Choroid plexus epithelial cell (primary cell): ENCODE measurements around the gene NTN4.

Experiments used
- DNase-seq: peaks from one replicate; pipeline ENCODE4 v3.0.0-alpha.2; 2010; ENCODE audit warnings: low read depth
- H3K4me3 ChIP-seq: 2 replicates; pipeline ENCODE4 v1.5.1; 2011; ENCODE audit warnings: low read depth, mild to moderate bottlenecking, control low read depth, low read length, moderate library complexity
- TF ChIP-seq, protein P1 (sequence below): conservative IDR thresholded peaks from 2 replicates; pipeline ENCODE4 v1.5.1; 2011; ENCODE audit warnings: low read depth, mild to moderate bottlenecking, control low read depth, inconsistent platforms, low read length, moderate library complexity

The NTN4 gene

GRCh38 chr12:95796225-95796981 lies 5.8 kb upstream of the NTN4 start:
- no peak overlapping the region for H3K4me3 ChIP-seq
- TF ChIP-seq, protein P1, sequence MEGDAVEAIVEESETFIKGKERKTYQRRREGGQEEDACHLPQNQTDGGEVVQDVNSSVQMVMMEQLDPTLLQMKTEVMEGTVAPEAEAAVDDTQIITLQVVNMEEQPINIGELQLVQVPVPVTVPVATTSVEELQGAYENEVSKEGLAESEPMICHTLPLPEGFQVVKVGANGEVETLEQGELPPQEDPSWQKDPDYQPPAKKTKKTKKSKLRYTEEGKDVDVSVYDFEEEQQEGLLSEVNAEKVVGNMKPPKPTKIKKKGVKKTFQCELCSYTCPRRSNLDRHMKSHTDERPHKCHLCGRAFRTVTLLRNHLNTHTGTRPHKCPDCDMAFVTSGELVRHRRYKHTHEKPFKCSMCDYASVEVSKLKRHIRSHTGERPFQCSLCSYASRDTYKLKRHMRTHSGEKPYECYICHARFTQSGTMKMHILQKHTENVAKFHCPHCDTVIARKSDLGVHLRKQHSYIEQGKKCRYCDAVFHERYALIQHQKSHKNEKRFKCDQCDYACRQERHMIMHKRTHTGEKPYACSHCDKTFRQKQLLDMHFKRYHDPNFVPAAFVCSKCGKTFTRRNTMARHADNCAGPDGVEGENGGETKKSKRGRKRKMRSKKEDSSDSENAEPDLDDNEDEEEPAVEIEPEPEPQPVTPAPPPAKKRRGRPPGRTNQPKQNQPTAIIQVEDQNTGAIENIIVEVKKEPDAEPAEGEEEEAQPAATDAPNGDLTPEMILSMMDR: no peak
- DNase-seq: peak; percentile 33

DNA sequence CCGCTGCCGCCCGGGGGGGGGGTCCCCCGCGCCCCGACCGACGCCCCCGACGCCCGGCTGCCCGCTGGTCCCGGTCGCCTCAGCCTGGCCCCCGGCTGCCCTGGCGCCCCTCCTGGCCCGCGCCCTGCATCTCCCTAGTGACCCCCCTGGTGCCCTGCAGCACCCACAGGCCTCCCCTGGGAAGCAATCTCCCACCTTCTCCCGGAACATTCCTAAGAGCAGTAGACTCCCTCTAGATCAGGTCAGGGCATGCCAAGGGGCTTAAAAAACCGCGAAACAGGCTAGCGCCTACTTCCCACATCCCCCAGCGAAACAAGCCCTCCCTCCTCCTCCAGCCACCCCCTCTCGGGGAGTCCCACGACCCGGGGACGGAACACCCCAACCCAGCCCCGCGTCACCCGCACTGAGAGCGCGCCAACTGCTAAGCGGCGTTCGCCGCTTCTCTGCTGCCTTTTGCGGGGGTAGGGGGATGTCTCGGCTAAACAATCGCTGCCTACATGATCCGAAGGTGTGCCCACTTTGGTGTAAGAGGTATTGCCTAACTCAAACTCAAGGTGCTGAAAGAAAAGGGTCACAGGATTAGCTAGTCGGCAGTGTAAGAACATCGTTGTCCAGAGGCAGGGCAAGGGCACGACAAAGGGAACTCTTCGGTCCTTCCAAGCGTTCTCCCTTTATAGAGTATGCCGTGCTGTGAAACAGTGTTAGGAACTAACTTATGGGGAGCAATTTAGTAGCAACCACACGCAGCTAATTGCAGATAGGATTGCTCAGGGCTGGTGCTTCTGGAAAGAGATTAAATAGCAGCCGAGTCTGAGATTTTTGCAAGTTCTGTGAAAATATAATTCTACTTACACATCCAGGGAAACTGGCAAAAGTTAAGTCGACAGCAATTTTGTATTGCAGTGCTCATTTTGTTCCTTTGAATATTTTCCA lies 619 bp upstream of the NTN4 start:
- DNase-seq: no peak
- TF ChIP-seq, protein P1: no peak
- H3K4me3 ChIP-seq: peak overlapping the region; percentile 64

- TF ChIP-seq, protein P1: no peak
- H3K4me3 ChIP-seq: peak overlapping the region; percentile 64
- no peak for DNase-seq
Measured at GRCh38 chr12:95789126-95790032, 1.2 kb downstream of the NTN4 start.

DNA sequence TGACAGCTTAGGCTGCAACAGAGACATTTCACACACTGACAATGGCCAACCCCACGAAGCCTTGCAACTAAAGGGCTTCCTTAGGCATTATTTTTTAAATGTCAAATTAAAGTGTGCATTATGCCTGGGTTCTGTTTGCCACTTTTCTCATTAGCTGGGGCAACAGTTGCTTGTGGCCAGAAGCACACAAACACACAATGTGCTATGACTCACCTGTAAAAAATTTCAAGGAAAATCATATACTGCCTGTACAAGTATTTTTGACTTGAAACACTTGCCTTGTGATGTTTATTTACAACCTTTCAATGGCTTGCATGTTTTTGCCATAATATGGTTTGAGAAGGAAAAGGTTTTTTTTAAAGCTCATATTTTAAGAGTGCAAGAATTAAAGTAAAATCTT lies 1.9 kb downstream of the NTN4 start:
- no peak overlapping the region for H3K4me3 ChIP-seq
- DNase-seq: peak; percentile 57
- TF ChIP-seq, protein P1: no peak

- TF ChIP-seq, protein P1: no peak
- DNase-seq: no peak
Measured at GRCh38 chr12:95787274-95787818, 3.2 kb downstream of the NTN4 start.

GRCh38 chr12:95784915-95785314 lies 5.6 kb downstream of the NTN4 start:
- TF ChIP-seq, protein P1: no peak
- H3K4me3 ChIP-seq: no peak overlapping the region
- no peak for DNase-seq

More at GRCh38 chr12:95787274-95787818, 3.2 kb downstream of the NTN4 start:
- no peak overlapping the region for H3K4me3 ChIP-seq
